CD4-positive, alpha-beta T cell treated with Interleukin-15 for 1 hour (primary cell): ENCODE measurements around the gene TENM4.

Experiments used
- DNase-seq: peaks from one replicate; pipeline ENCODE4 v3.0.0-alpha.2; 2020

TENM4 gene

DNA sequence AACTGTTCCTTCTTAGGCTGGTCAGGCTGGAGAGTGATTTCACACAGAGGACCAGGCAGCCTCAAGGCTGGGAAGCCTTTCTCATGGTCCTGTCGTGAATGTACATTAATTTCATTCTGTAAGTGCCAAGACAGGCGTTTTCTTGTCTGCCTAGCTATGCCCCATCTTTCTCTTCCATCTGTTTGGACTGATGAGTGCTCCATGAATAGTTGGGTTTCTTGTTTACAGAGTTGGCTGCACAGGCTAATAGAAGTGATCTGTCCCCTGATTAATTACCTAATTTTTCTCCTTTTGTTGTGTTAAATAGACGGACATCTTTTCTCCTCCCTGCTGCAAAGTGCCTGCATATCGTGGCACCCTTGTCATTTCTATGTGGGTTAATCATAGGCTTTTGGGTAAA is 730.4 kb downstream of the TENM4 start:
- DNase-seq = no peak

DNA sequence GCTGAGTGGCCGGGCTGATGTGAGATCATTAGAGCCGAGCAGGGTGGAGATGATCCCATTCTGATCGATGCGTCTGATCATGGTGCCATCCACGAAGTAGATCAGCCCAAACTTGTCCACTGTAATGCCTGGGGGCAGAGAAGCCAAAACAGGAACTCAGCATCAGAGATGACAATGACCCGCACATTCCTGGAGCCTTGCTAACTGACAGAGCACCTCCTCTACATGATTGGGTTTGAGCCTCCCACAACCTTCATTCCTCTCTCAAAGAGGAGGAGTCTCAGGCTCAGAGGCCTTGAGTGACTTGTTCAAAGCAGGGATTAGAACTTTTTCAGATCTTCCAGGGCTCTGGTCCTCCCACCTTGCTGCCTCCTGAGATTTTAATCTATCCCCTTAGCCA is 732.4 kb downstream of the TENM4 start:
- DNase-seq = no peak

DNA sequence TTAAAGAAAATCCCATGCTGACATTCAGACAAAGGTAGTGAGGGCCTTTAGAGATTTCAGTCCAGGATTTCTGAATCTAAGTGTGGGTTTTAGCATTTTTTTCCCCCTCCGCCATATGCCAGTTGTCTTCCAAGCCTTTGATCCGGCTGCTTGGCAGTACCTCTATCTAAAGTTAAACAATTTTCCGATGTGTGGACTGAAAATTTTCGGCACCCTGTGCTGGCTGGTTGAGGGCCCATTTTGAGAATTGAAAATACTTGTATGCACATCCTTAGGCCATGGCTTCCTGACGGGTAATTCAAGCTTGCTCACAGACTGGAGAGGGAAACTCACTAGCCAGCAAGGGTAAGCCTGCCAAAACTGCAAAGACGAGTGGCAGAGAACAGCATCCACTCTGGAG is 734.3 kb downstream of the TENM4 start:
- no peak for DNase-seq

DNA sequence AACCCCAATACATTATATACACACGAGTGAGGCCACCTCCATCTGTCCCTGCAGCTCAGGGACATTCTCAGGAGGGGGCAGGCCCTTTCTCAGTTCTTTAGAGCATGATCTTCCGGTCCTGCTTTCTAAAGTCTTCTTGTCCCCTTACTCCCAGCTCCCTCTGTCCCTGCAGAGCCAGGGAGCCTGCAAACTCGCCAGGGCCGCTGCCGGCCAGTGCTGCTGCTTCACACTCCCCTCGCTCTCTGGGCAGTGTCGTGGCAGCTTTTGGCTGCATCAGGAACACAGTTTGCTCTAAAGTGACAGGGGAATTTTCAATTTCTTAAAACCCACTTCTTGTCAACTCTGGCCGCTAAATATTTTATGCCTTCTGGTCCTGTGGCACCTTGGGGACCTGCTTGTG is 736.0 kb downstream of the TENM4 start:
- DNase-seq = no peak

DNA sequence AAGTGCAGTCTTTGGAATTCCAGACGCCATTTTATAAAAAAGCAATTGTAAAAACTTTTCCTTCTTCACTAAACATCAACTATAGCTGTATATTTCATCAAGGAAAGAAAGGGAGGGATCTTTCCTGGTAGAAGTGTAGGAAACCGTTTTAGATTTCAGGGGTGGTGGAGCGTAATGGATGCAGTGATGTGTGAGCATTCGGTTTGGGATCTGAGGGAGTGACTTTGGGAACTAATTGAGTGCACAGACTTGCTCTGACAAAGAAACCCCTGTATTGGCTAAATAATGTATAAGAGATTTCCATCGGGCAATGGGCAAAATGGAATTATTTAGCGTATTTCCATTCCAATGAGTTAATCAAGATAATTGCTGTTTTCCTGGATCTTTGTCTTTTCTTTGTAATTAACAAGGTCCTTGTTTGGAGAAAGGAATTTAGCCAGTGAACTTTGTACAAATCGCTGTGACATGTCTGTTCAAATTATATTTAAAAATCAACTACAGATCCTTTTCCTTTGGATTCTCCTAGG is 741.2 kb downstream of the TENM4 start:
- DNase-seq = no peak

DNA sequence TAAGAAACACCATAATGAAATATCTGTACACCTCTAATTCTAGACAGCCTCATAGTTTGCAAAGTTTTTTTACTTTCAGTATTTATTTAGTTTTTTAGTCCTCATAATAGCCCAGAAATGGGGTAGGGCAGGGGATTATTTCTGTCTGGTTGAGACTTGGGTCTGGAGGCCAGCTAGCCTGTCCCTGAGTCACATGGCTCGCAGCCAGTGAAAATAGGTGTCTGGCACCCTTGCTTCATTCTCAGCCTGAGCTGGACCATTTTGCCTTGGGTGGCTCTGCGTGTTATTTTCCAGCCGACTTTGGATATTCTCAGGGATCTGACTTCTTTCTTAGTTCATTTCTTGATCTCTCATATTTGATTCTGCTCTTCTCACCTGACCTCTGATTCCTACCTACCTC is 742.2 kb downstream of the TENM4 start:
- no peak for DNase-seq

DNA sequence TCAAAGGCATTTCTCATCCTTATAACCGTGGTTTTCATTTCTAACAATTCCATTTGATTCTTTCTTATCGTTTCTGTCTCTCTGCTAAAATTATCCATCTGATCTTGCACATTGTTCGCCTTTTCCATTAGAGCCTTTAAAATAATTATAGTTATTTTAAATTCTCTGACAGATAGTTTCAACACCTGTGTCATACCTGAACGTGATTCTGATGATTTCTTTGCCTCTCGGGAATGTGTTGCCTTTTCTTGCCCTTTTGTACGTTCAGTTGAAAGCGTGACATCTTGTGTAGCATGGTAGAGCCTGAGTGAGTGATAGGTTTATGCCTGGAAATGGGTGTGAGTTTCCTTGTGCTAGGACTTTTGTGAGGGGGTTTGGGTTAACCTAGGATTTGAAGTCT is 744.7 kb downstream of the TENM4 start:
- DNase-seq = no peak

DNA sequence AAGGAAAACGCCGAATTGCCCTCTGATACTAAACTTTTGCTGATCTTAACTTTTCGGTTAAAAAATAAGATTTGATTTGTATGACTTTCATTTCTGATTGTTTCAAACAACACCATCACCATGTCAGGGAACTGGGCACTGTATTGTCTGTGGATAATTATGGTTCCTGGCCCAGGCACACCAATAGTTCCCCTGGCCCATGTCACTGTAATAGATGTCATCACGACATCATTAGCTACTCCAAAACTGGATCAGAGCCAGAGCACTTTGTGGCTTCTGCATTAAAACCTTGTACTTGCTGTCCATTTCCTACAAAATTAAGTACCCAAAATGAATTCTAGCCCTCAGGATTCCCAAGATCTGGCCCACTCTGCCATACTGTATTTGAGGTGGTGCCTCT is 746.7 kb downstream of the TENM4 start:
- no peak for DNase-seq

DNA sequence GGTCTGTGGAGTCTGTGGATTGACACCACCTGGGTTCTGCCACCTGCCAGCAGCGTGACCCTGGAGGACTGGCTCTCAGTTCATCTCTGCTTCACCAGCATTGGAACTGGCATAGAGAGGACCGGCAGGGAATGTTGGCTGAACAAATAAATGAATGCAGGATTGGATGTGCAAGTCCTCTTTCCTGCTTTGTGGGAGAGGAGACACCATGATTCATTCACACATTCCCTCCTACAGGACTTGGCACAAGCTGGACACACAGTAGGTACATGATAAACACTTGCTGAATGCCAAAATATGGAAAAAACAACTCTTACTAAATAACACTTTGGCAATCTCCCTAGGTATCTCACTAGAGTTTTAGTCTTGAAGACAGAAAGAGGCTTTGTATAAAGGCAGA is 749.6 kb downstream of the TENM4 start:
- DNase-seq = no peak

DNA sequence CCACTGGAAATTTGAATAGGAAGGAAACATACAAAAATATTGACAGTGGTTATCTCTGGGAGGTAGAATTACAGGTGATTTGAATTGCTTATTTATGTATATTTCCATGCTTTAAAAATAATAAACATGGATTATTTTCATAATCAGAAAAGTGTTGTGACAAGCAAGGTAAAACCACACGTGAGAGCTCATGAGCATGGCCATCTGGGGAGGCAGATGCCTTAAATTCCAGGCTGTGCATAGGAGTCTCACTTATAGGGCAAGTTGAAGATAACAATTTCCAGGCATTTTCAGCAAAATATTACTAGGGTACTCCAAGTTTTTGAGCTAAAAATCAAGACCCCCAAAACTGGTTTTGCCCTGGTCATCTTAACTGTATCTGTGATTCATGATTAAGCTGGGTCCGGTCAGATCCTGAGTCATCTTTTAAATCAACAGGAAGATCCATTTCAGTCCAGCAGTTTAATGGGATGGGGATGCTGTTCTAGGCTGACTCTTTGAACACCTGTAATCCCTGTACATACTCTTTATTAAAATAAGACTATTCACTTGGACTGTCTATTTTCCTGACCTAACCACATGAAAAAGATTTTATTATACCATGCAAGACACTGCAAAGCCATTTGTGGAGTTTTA is 750.4 kb downstream of the TENM4 start:
- DNase-seq = no peak

DNA sequence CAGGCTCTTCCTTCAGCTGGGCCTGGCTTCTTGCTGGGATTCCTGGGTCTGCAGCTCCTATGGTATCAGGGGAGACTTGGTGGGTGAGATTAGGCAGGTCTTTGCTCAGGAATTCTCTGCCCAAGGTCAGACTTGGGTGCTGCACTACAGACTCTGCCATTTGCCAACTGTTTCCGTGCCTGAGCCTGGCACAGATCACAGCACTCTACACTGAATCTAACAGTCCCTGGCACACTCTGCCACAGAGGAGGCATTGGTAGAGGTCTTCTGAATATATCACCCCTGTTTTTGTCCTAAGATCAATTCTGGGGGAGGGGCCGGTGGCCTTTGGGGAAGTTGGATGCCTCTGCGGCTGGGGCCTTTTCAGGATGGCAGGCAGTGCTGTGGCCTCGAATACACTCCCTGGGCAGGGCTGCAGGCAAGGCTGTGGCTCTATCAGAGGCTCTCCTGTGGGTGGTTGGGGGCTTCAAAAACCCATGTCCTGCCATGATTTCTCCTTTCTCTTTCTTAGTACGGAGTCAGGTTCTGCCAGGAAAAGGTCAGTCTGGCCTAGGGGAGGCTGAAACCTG is 751.2 kb downstream of the TENM4 start:
- DNase-seq = no peak

DNA sequence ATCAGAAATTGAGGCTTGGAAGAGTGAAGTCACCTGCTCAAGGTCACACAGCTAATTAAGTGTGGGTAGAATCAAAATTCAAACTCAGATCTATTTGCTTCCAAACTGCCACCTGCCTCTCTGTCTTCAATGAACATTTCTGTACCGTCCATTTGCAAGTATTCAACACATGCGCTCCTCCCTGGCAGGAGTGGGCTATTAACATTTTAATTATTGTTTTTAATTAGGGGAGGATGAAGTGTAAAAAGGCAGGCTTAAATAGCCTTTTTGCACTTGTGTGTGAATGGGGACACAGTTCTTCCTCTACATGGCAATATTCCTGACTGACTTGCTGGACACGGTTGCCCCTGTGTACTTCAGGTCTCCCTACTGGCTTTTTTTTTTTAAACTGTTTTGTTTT is 751.7 kb downstream of the TENM4 start:
- no peak for DNase-seq

DNA sequence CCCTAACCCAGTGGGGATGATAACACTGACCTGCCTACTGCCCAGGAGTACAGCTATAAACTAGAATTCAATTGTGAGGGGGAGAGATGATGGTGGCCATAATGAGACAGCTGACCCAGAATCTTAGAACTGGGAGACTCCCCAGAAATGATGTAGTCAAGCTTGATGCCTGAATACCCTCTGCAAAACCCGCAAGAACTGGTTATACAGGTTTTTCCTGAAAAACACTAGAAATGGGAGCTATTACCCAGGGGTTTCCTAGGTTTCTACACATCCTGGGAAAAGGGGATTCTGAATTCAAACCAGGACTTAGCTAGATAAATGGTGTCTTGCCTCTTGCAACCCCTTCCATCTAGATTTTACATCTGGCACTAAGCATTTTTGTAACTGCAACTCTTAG is 752.4 kb downstream of the TENM4 start:
- DNase-seq = no peak

DNA sequence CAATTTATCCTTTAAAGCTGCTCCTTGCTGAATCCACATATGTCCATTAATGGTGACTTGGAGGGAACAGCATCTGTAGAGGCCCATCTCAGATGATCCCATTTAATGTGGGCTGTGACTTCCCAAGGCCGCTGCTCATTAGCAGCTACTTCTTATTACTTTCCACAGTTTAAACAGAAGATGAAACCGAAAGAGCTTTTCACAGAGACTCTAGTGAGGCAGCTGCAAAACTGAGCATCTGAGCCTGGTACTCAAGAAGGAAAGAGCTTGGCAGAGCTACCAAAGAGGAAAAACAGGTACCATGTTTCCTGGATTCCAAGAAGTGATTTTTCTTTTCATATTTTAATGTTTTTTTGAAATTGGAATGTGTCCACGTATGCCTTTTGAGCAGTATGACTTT is 755.7 kb downstream of the TENM4 start:
- DNase-seq = no peak

DNA sequence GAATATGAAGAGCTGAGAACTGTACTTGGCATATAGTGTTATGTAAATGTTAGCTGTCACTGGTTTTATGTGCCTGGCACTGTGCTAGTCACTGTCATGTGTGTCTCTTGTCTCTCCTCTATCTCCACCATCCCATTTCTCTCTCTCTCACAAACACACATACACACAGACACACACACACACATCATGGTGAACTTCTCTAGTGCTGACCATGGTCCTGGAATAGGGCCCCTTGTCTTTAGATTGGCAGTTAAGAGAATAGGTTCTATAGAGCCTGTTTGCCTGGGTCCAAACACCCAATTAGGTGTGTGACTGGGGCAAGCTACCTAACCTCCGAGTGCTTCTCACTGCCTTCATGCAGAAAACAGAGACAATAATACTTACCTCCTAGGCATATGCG is 756.5 kb downstream of the TENM4 start:
- DNase-seq = no peak

DNA sequence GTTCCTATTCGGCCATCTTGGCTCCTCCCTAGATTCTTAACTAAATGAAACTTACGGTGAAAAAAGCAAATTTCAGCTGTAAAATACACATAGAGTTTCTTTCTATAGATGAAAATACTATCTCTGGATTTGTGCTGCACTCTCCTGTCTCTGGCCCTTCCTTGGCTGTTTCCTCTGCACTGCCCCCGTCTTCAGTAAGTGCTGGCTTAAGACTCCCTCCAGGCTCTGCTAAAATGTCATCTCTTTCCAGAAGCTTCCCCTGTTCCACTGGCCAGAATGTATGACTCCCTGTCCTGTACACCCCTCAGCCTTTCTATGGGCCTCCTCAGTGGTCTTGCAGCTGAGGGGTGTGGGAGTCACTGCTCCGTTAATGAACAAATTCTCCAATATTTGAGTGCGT is 757.1 kb downstream of the TENM4 start:
- DNase-seq = no peak

DNA sequence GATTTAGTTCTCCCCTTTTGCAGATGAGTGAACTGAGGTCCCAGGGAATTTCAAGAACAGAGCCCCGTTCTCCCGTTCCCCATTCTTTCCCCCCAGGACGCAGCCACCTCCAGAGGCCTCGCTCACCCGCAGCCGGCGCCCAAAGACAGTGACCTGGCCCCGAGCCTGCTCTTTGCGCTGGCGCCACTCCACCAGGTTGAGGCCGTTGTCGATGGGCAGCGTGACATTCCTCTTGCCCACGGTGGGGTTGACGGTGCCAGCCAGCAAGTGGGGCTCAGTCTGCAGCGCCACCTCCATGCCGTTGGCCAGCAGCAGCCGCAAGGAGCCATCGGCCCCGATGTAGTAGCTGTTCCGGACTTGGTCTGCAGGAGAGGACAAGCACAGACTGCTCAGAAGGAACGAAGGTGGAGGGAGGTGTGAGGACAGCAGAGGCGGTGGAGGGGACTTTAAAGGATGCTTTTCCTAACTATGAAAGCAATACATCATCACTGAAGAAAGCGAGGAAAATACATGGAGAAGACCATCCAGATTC is 764.7 kb downstream of the TENM4 start:
- DNase-seq = no peak

DNA sequence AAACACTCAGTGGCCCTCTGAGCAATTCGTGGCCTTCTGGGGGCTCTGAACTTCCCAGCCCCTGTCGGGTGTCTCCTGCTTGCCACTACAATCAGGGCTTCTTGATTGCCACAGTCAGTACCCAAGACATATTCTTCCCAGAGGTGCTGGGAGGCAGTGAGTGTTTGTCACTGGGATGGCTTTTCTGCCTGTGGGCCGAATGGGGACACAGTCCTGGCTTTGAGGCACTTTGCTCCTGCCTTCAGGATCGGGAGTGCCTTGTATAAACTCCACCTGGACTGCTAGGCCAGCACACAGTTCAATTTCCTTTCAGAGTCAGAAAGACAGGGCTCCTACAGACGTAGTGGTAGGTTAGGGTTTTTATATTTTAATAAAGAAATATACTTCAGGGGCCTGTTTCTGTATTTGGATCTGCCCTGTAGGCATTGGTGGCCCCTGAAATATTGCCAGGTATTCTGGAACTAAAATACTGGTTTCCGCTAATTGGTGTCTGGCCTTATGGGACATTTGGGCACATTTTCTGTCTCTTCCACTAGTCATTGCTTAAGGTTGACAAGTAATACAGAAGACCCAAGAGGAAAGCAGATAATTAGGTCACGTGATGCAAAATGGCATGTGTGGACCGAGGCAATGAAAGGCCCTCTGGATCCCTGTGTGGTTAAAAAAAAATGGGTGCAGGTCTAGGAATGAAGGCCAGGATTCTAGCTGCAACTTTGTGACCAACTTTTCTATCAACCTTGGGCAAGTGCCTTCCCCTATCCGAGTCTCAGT is 767.8 kb downstream of the TENM4 start:
- DNase-seq = no peak

DNA sequence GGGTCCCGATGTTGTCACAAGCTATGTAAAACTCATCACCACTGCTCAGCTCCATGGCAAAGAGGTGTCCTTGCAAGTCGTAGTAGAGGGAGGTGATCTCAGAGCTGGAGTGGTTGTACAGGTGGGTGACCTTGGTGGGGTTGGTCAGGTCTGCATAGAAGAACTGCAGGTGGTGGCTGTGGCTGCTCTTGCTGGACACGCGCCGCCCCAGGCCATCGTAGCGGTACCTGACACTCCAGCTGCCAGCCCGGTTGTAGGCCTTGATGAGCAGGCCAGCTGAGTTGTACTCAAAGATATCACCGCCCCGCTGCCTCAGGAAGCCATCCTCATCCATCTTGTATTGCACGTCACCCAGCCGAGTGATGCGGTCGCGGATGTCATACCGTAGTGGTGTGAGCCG is 771.6 kb downstream of the TENM4 start:
- DNase-seq = no peak

DNA sequence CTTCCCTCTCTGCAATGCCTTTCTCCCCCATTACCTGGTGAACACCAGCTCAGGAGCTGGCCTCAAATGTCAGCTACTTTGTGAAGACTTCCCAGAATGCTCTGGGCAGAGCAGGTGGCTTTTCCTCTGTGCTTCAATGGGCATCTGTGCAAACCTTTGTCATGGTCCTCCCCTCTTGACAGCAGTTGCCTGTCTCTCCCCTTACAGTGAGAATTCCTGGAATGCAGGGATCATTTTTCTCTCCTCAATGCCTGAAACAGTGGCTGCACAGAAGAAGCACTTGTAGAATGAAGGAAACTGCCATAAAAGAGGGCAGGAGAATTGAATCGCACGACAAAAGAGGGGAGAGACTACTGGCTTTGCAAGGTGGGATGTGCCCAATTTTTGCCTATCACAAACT is 773.4 kb downstream of the TENM4 start:
- no peak for DNase-seq

DNA sequence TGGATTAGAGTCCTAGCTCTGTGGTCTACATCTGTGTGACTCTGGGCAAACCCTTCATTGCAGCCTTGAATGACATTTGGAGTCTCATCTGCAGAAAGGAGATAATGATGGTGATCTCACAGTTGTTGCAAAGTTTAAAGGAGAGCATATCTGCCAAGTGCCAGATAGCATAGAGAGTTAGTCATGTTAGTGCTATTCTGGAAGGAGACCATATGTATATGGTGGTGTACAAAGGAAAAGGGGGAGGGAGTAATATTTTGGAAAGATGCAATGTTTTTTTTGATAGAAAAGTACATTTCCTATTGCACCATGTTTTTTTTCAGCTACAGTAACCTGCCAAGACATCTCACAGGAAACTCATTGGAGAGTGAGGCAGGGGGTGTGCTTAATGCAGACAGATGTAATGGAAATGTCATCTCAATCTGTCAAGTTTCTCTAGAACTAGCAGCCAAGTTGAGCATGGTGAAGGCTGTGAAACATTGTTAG is 774.1 kb downstream of the TENM4 start:
- no peak for DNase-seq

DNA sequence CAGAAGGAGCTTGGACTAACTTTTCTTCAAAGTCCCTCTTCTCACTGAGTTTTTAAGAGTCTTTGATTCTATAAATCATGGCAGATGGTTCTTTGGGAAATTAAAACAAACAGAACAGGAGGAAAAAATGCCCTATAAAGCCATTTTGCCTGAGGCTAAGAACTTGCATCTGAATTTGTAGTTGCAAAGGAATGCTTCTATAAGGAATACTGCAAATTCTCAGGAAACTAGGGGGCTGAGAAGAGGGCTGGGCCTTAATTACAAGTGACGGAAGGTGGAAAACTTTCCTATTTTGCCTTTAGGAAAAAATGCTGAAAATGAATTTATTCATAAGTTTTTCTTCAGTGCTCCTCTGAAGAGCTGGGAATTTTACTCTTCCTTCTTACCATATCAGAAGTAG is 776.2 kb downstream of the TENM4 start:
- DNase-seq = no peak

DNA sequence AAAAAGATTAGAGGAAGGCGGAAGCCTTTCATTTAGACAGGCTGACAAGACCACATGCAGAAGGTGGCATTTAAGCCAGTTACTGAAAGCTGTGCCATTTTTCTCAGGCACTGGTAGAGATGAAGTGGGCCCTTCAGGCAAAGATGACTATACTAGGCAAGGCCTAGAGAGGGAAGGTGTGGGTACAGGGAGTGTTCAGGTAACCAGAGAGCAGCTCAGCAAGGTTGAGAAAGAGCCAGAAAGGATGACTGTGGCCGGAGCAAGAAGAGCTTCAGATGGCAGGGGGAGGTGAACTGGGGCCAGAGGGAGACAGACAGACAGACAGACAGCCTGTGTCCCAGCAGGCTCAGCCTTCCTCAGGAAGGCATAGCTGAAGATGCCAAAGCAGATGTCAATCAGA is 778.0 kb downstream of the TENM4 start:
- DNase-seq = no peak

DNA sequence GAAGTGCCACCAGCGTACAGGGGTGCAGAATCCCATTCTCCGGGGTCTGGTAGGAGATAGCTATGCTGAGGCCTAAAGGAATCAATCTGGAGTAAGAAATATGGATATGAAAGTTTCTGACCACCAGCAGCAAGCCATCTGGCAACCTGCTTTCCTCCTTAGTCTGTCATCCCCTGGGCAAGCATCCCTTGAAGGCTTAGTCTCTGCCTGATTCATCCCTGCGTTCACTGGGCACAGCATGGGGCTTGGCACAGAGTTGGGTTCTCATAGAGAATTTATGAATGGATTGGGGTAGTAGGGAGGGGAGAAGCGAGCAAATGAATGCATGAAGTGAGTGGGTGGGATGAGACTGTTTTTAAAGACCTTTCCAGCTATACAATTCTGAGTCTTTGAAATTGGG is 780.4 kb downstream of the TENM4 start:
- DNase-seq = no peak
